Measurements from ENCODE around the gene PRAF2.

The PRAF2 gene

GRCh38 chrX:49067285-49068120, 6.3 kb downstream of the PRAF2 start:
- no peak overlapping the region for H3K4me3 ChIP-seq (ENCODE audit: low read depth, low read length)
- TF ChIP-seq, protein P1, sequence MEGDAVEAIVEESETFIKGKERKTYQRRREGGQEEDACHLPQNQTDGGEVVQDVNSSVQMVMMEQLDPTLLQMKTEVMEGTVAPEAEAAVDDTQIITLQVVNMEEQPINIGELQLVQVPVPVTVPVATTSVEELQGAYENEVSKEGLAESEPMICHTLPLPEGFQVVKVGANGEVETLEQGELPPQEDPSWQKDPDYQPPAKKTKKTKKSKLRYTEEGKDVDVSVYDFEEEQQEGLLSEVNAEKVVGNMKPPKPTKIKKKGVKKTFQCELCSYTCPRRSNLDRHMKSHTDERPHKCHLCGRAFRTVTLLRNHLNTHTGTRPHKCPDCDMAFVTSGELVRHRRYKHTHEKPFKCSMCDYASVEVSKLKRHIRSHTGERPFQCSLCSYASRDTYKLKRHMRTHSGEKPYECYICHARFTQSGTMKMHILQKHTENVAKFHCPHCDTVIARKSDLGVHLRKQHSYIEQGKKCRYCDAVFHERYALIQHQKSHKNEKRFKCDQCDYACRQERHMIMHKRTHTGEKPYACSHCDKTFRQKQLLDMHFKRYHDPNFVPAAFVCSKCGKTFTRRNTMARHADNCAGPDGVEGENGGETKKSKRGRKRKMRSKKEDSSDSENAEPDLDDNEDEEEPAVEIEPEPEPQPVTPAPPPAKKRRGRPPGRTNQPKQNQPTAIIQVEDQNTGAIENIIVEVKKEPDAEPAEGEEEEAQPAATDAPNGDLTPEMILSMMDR (IDR thresholded peaks at IDR 0.05; ENCODE audit: borderline replicate concordance, insufficient read depth, low read depth, low read length): no peak

GRCh38 chrX:49066690-49067089, 7.1 kb downstream of the PRAF2 start:
- H3K4me3 ChIP-seq (ENCODE audit: low read depth, low read length): no peak overlapping the region
- TF ChIP-seq, protein P1 (IDR thresholded peaks at IDR 0.05; ENCODE audit: borderline replicate concordance, insufficient read depth, low read depth, low read length): no peak

DNA sequence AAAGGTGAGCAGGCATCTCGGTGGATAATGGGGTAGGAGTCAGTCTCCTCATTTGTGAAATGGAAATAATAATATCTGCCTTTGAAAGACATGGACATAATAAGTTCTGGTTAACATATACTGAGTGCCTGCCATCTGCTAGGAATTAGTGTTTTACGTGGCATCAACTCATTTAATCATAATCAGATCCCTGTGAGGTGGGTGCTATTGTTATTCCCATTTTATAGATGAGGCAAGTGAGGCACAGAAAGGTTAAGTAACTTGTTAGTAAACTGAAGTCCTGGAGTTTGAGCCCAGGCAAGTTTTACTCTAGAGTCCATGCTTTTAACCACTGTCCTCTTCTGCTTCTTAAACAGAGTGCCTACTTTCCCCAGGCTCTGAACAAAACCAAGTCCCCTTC, 7.5 kb downstream of the PRAF2 start:
- no peak overlapping the region for H3K4me3 ChIP-seq (ENCODE audit: low read depth, low read length)
- TF ChIP-seq, protein P1 (IDR thresholded peaks at IDR 0.05; ENCODE audit: borderline replicate concordance, insufficient read depth, low read depth, low read length): no peak

- TF ChIP-seq, protein P1 (IDR thresholded peaks at IDR 0.05; ENCODE audit: borderline replicate concordance, insufficient read depth, low read depth, low read length): no peak
Observed at GRCh38 chrX:49064735-49065134, 9.1 kb downstream of the PRAF2 start.

DNA sequence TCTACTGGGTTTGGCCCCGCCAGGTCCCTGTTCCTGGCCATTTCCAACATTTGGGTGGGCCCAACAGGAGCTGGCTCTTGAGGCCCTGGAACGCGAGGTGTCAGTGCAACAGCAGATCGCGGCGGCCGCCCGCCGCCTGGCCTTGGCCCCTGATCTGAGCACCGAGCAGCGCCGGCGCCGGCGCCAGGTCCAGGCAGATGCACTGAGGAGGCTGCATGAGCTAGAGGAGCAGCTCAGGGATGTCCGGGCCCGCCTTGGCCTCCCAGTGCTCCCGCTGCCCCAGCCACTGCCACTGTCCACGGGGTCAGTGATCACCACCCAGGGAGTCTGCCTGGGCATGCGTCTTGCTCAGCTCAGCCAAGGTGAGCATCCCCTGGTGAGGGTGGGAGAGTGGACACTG, 9.5 kb downstream of the PRAF2 start:
- TF ChIP-seq, protein P1 (IDR thresholded peaks at IDR 0.05; ENCODE audit: borderline replicate concordance, insufficient read depth, low read depth, low read length): no peak
- no peak overlapping the region for H3K4me3 ChIP-seq (ENCODE audit: low read depth, low read length)

More at GRCh38 chrX:49064735-49065134, 9.1 kb downstream of the PRAF2 start:
- no peak overlapping the region for H3K4me3 ChIP-seq (ENCODE audit: low read depth, low read length)

GRCh38 chrX:49063715-49064114, 10.1 kb downstream of the PRAF2 start:
- H3K4me3 ChIP-seq (ENCODE audit: low read depth, low read length): no peak overlapping the region
- TF ChIP-seq, protein P1 (IDR thresholded peaks at IDR 0.05; ENCODE audit: borderline replicate concordance, insufficient read depth, low read depth, low read length): no peak

GRCh38 chrX:49061916-49062315, 11.9 kb downstream of the PRAF2 start:
- H3K4me3 ChIP-seq (ENCODE audit: low read depth, low read length): no peak overlapping the region
- TF ChIP-seq, protein P1 (IDR thresholded peaks at IDR 0.05; ENCODE audit: borderline replicate concordance, insufficient read depth, low read depth, low read length): no peak

Measured in GM12875 (cell line).